CD14-positive monocyte (primary cell): ENCODE results near the gene TGM1. TPM values are rescaled to one million over a fixed set of nuclear protein-coding genes. Genes with fewer than 3 reads are reported as not detected.
A peak's percentile ranks its signal among the peaks of the same experiment; 100 is the strongest.

Experiments
- DNase-seq, 3 donors: peaks; one replicate each; pipeline ENCODE4 v3.0.0-alpha.2; 2011 to 2022
- H2AFZ ChIP-seq: 2 replicates; pipeline ENCODE4 v1.6.0; 2012; ENCODE audit warnings: mild to moderate bottlenecking, low read depth, low read length, inconsistent platforms; ENCODE audit not compliant: insufficient read depth, poor library complexity, severe bottlenecking
- H3K27ac ChIP-seq, 2 donors: 1 replicate in 1 of 2; 2 replicates in 1 of 2; pipeline ENCODE4 v1.5.1; 2012 to 2013; ENCODE audit warnings: low read length in 2 of 2, control low read depth in 1 of 2, inconsistent platforms in 1 of 2, low read depth in 1 of 2, mild to moderate bottlenecking in 1 of 2
- H3K27me3 ChIP-seq, 2 donors: one replicate each; pipeline versions ENCODE4 v1.6.0 to v1.6.1; 2011 to 2013; ENCODE audit warnings: low read length in 2 of 2; ENCODE audit not compliant: control insufficient read depth in 2 of 2, insufficient read depth in 2 of 2
- H3K36me3 ChIP-seq, 2 donors: replicated peaks in 1 of 2; 1 replicate in 1 of 2; 2 replicates in 1 of 2; pipeline versions ENCODE4 v1.5.1 to v1.6.1; 2012 to 2013; ENCODE audit warnings: low read length in 2 of 2, control low read depth in 1 of 2, inconsistent platforms in 1 of 2, mild to moderate bottlenecking in 1 of 2; ENCODE audit not compliant: insufficient read depth in 2 of 2, control insufficient read depth in 1 of 2
- H3K4me1 ChIP-seq, 2 donors: 1 replicate in 1 of 2; 2 replicates in 1 of 2; pipeline versions ENCODE4 v1.5.1 to v1.6.1; 2012 to 2013; ENCODE audit warnings: low read length in 2 of 2, control low read depth in 1 of 2, inconsistent platforms in 1 of 2, mild to moderate bottlenecking in 1 of 2, moderate library complexity in 1 of 2; ENCODE audit not compliant: insufficient read depth in 2 of 2, control insufficient read depth in 1 of 2
- H3K4me2 ChIP-seq: replicated peaks from 2 replicates; pipeline ENCODE3; 2012; ENCODE audit warnings: low read length, moderate library complexity, mild to moderate bottlenecking; ENCODE audit not compliant: poor library complexity, severe bottlenecking; ENCODE audit errors: extremely low read depth
- H3K4me3 ChIP-seq, 3 experiments: fragments of 200-600 bp in 1 of 3; sonication (generic) in 1 of 3; replicated peaks in 1 of 3; 1 replicate in 2 of 3; 2 replicates in 1 of 3; pipeline ENCODE4 v1.5.1; 2011 to 2013; ENCODE audit warnings: low read length in 3 of 3, mild to moderate bottlenecking in 3 of 3, control low read depth in 2 of 3, low read depth in 2 of 3, inconsistent platforms in 1 of 3, moderate library complexity in 1 of 3
- H3K79me2 ChIP-seq: 2 replicates; pipeline ENCODE4 v1.6.0; 2012; ENCODE audit warnings: mild to moderate bottlenecking, control low read depth, inconsistent platforms, low read length, moderate library complexity; ENCODE audit not compliant: insufficient read depth
- H3K9ac ChIP-seq: 2 replicates; pipeline ENCODE4 v1.6.0; 2017; ENCODE audit warnings: low read length, mild to moderate bottlenecking; ENCODE audit not compliant: insufficient read depth, poor library complexity, severe bottlenecking
- H3K9me3 ChIP-seq, 2 donors: replicated peaks in 1 of 2; 1 replicate in 1 of 2; 2 replicates in 1 of 2; pipeline versions ENCODE4 v1.5.1 to v1.6.1; 2012 to 2013; ENCODE audit warnings: low read length in 2 of 2, control low read depth in 1 of 2; ENCODE audit not compliant: control insufficient read depth in 1 of 2, insufficient read depth in 1 of 2
- H4K20me1 ChIP-seq: 2 replicates; pipeline ENCODE4 v1.6.0; 2012; ENCODE audit warnings: mild to moderate bottlenecking, low read length, control low read depth, moderate library complexity; ENCODE audit not compliant: insufficient read depth
- H3K27ac Mint-ChIP-seq, 7 donors: one replicate each; pipeline ENCODE4 v1.8.0; 2020; ENCODE audit warnings: mild to moderate bottlenecking in 7 of 7, mixed read lengths in 7 of 7, moderate library complexity in 6 of 7, inconsistent platforms in 2 of 7
- H3K27me3 Mint-ChIP-seq, 3 donors: one replicate each; pipeline ENCODE4 v1.8.0; 2021 to 2022; ENCODE audit warnings: low read depth in 3 of 3, mild to moderate bottlenecking in 3 of 3, mixed read lengths in 3 of 3, moderate library complexity in 3 of 3, inconsistent platforms in 1 of 3
- H3K36me3 Mint-ChIP-seq, 2 donors: one replicate each; pipeline ENCODE4 v1.8.0; 2020; ENCODE audit warnings: mixed read lengths in 2 of 2, inconsistent platforms in 1 of 2, mild to moderate bottlenecking in 1 of 2
- H3K4me1 Mint-ChIP-seq: one replicate; pipeline ENCODE4 v1.8.0; 2020; ENCODE audit warnings: mild to moderate bottlenecking, mixed read lengths
- H3K4me3 Mint-ChIP-seq, 2 donors: one replicate each; pipeline ENCODE4 v1.8.0; 2020; ENCODE audit warnings: mild to moderate bottlenecking in 2 of 2, mixed read lengths in 2 of 2, moderate library complexity in 1 of 2
- H3K9me3 Mint-ChIP-seq, 7 donors: one replicate each; pipeline ENCODE4 v1.8.0; 2020 to 2022; ENCODE audit warnings: mixed read lengths in 7 of 7, mild to moderate bottlenecking in 6 of 7, moderate library complexity in 6 of 7, inconsistent platforms in 2 of 7
- WGBS: methylation state at CpG from one replicate; pipeline ENCODE4 v1.1.5; 2013; ENCODE audit warnings: missing lambda C conversion rate; ENCODE audit not compliant: insufficient coverage; 5-methylcytosine and 5-hydroxymethylcytosine counted together
- intact Hi-C, 2 donors: fragments of 100-400 bp; cut with micrococcal nuclease; formaldehyde crosslinking; loops; one replicate each; pipeline versions ENCODE4 v1.15.0 to v1.15.1; 2023
- polyA plus RNA-seq, 3 donors: library from polyadenylated mRNA; depleted of rRNA in 1 of 3; unstranded in 2 of 3; stranded (reverse) in 1 of 3; fragments of 300-500 nt in 2 of 3; fragments of >200 nt in 1 of 3; fragmentation: Illumina TruSeq in 2 of 3; gene quantifications; 1 replicate in 2 of 3; 2 replicates in 1 of 3; pipeline ENCODE4 v1.2.3, GENCODE V29; 2012 to 2021
- TF ChIP-seq, protein P1 (sequence below): fragments of 200-600 bp; IDR thresholded peaks from one replicate; pipeline ENCODE4 v1.8.0; 2022; ENCODE audit warnings: antibody characterized with exemption, mild to moderate bottlenecking

The TGM1 gene
- polyA plus RNA-seq, 3 donors = 7.8 TPM; not detected in 2

DNA sequence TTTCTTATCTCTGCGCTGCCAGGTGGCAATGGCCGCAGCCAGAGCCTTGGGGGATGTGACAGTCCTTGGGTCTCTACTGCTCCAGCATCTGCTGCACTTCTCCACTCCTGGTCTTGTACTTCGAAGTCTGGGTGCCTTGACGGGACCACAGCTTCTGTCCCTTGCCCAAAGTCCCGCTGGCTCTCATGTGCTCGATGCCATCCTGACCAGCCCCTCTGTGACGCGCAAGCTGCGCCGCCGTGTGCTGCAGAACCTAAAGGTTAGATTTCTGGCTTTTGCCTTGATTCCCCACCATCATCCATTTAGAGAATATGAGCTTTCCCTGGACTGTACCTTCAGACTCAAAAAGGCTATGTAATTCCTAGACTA, 41.0 kb upstream of the TGM1 start:
- peaks cover 45% of the 10 kb centered on the region for H4K20me1 ChIP-seq
- H3K4me1 ChIP-seq = peaks cover 30 to 39% of the 10 kb centered on the region in 2 donors
- H3K4me2 ChIP-seq = no peak overlapping the region
- no peak overlapping the region for H3K4me3 ChIP-seq
- no peak for DNase-seq
- no peak overlapping the region for H3K27ac ChIP-seq
- Mint-ChIP-seq H3K4me1 (peaks cover 39% of the 10 kb centered on the region), H3K36me3 (peaks cover 76 to 79% of the 10 kb centered on the region in 2 donors), H3K27ac (peak overlapping the region in 5 of 7 donors; percentile 1 to 73 (median 46)), H3K9me3 (no peaks in the 10 kb centered on the region), H3K4me3 (no peak overlapping the region), H3K27me3 (peaks cover 0 to under 1% (median 0%) of the 10 kb centered on the region in 3 donors)
- no peak overlapping the region for H2AFZ ChIP-seq
- 97% methylated on average over 11 of the region's 11 CpGs for WGBS
- H3K79me2 ChIP-seq = peaks cover 79% of the 10 kb centered on the region
- H3K27me3 ChIP-seq = no peaks in the 10 kb centered on the region
- peaks cover 70 to 72% of the 10 kb centered on the region in 2 donors for H3K36me3 ChIP-seq
- TF ChIP-seq, protein P1, sequence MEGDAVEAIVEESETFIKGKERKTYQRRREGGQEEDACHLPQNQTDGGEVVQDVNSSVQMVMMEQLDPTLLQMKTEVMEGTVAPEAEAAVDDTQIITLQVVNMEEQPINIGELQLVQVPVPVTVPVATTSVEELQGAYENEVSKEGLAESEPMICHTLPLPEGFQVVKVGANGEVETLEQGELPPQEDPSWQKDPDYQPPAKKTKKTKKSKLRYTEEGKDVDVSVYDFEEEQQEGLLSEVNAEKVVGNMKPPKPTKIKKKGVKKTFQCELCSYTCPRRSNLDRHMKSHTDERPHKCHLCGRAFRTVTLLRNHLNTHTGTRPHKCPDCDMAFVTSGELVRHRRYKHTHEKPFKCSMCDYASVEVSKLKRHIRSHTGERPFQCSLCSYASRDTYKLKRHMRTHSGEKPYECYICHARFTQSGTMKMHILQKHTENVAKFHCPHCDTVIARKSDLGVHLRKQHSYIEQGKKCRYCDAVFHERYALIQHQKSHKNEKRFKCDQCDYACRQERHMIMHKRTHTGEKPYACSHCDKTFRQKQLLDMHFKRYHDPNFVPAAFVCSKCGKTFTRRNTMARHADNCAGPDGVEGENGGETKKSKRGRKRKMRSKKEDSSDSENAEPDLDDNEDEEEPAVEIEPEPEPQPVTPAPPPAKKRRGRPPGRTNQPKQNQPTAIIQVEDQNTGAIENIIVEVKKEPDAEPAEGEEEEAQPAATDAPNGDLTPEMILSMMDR = no peak
- no peaks in the 10 kb centered on the region for H3K9me3 ChIP-seq
- intact Hi-C loops = loop anchor here in 1 of 2 donors (10.0 kb wide), 1 partner anchor 89 kb away; the partner anchor contains the start of genes CHMP4A and MDP1
- no peak overlapping the region for H3K9ac ChIP-seq

DNA sequence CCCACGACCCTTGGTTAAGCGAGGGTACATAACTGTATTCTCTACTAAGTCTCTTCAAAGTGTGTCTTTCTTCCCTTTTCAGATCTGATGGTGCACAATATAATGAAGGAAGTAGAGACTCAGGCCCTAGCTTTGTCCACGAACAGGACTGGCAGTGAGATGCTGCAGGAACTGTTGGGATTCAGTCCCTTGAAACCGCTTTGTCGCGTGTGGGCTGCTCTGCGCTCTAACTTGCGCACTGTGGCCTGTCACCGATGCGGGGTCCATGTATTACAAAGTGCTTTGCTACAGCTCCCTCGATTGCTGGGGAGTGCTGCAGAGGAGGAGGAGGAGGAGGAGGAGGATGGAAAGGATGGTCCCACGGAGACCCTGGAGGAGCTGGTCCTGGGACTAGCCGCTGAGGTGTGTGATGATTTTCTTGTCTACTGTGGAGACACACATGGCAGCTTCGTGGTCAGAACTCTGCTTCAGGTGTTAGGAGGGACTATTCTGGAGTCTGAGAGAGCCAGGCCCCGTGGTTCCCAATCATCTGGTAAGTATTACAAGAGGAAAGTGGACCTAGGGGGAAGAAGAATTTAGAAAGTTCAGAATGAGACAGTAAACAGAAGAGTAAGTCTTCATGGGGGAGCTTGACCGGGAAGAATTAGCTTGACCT, 37.5 kb upstream of the TGM1 start:
- Histone ChIP-seq H3K27ac (peak overlapping the region; percentile 78 to 94), H3K9me3 (no peaks in the 10 kb centered on the region), H2AFZ (peak overlapping the region; percentile 96), H3K4me2 (peak overlapping the region; percentile 89), H4K20me1 (peaks cover 13% of the 10 kb centered on the region), H3K4me1 (peaks cover 34 to 46% of the 10 kb centered on the region in 2 donors), H3K27me3 (no peaks in the 10 kb centered on the region), H3K4me3 (peak overlapping the region; percentile 45 to 92 (median 78)), H3K36me3 (peaks cover 50 to 54% of the 10 kb centered on the region in 2 donors), H3K9ac (peak overlapping the region; percentile 86), H3K79me2 (peaks cover 49% of the 10 kb centered on the region)
- H3K9me3 Mint-ChIP-seq = peaks cover 0 to 2% (median 0%) of the 10 kb centered on the region in 7 donors
- H3K27me3 Mint-ChIP-seq = peaks cover 0 to 1% (median 0%) of the 10 kb centered on the region in 3 donors
- 54% methylated on average over 13 of the region's 16 CpGs for WGBS
- H3K4me1 Mint-ChIP-seq = peaks cover 40% of the 10 kb centered on the region
- peak overlapping the region; percentile 88 to 95 (median 93) for H3K27ac Mint-ChIP-seq
- intact Hi-C loops = loop anchor here in 1 of 2 donors (10.0 kb wide), 1 partner anchor 86 kb away; the partner anchor contains the start of genes CHMP4A and MDP1
- H3K4me3 Mint-ChIP-seq = peak overlapping the region; percentile 89
- peaks cover 56% of the 10 kb centered on the region in 2 donors for H3K36me3 Mint-ChIP-seq
- TF ChIP-seq, protein P1 = no peak
- DNase-seq = no peak
